ENCODE measurements around the gene HTR2A.

The HTR2A gene

DNA sequence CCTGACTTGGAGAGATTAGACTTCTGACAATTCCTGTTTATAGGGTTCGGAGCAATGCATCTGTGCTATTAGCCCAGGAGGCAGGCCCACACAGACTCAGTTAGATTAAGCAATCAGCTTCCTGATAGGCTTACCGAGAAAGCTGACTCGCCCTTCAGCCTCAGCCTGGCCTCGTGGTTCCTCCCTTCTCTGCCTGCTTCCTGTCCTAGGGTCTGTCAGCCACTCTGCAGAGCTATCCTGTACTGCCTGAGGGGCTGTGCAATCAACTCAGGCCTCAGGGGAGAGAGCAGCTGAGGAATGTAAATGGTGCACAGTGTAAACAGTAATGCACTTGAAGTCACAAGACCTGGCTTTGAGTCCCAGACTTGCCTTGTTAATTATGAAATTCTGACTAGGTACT lies 30.7 kb downstream of the HTR2A start:
- no peak overlapping the region for H3K4me3 ChIP-seq (ENCODE audit: insufficient read depth, low read length, poor library complexity, severe bottlenecking)
- H3F3A ChIP-seq (ENCODE audit: insufficient read depth) = no peaks in the 10 kb centered on the region
- no peak overlapping the region for H3K4me2 ChIP-seq (ENCODE audit: low read depth, low read length, poor library complexity, severe bottlenecking)
- no peak for TF ChIP-seq EZH2phosphoT487 (conservative IDR thresholded peaks at IDR 0.05; ENCODE audit: low read length)
- TF ChIP-seq, protein P1, sequence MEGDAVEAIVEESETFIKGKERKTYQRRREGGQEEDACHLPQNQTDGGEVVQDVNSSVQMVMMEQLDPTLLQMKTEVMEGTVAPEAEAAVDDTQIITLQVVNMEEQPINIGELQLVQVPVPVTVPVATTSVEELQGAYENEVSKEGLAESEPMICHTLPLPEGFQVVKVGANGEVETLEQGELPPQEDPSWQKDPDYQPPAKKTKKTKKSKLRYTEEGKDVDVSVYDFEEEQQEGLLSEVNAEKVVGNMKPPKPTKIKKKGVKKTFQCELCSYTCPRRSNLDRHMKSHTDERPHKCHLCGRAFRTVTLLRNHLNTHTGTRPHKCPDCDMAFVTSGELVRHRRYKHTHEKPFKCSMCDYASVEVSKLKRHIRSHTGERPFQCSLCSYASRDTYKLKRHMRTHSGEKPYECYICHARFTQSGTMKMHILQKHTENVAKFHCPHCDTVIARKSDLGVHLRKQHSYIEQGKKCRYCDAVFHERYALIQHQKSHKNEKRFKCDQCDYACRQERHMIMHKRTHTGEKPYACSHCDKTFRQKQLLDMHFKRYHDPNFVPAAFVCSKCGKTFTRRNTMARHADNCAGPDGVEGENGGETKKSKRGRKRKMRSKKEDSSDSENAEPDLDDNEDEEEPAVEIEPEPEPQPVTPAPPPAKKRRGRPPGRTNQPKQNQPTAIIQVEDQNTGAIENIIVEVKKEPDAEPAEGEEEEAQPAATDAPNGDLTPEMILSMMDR (IDR thresholded peaks at IDR 0.05; ENCODE audit: insufficient read depth, low read length, poor library complexity, severe bottlenecking) = no peak
- H3K9me2 ChIP-seq (replicated peaks; ENCODE audit: insufficient read depth, low read length) = no peaks in the 10 kb centered on the region
- H3K9me3 ChIP-seq (ENCODE audit: insufficient read depth, low read length) = no peaks in the 10 kb centered on the region
- no peaks in the 10 kb centered on the region for H4K20me1 ChIP-seq (ENCODE audit: low read depth, low read length)
- no peaks in the 10 kb centered on the region for H3K36me3 ChIP-seq (ENCODE audit: low read length)
- H3K79me2 ChIP-seq (ENCODE audit: insufficient read depth, low read length) = no peaks in the 10 kb centered on the region
- no peak overlapping the region for H2AFZ ChIP-seq (ENCODE audit: low read depth, low read length, severe bottlenecking)
- H3K9ac ChIP-seq (ENCODE audit: low read length) = no peak overlapping the region
- H3K27me3 ChIP-seq (ENCODE audit: low read length) = no peaks in the 10 kb centered on the region
- H3K27ac ChIP-seq (ENCODE audit: low read depth, low read length) = no peak overlapping the region

DNA sequence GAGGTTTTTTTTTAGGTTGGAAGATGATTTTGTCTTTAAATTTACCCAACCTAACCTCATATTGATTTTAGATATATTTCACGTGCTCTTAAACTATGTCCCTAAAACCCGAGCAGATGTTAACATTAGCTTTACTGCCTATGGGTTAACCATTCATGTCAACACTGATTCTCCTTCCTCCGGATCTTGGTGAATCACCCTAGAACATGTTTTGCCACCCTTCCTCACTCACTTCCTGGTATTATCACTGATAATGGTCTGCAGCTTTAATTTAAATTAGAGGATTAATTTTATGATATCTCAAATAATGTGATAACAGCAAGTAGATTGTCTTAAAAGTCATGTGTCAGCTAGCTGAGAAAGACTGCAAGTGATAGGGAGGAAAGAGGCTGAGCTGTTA lies 31.9 kb downstream of the HTR2A start:
- Histone ChIP-seq H3K79me2 (ENCODE audit: insufficient read depth, low read length) (no peaks in the 10 kb centered on the region), H3F3A (ENCODE audit: insufficient read depth) (no peaks in the 10 kb centered on the region), H3K4me3 (ENCODE audit: insufficient read depth, low read length, poor library complexity, severe bottlenecking) (no peak overlapping the region), H3K36me3 (ENCODE audit: low read length) (no peaks in the 10 kb centered on the region), H3K9ac (ENCODE audit: low read length) (no peak overlapping the region), H2AFZ (ENCODE audit: low read depth, low read length, severe bottlenecking) (no peak overlapping the region), H4K20me1 (ENCODE audit: low read depth, low read length) (no peaks in the 10 kb centered on the region), H3K4me2 (ENCODE audit: low read depth, low read length, poor library complexity, severe bottlenecking) (no peak overlapping the region), H3K27me3 (ENCODE audit: low read length) (no peaks in the 10 kb centered on the region), H3K9me2 (replicated peaks; ENCODE audit: insufficient read depth, low read length) (no peaks in the 10 kb centered on the region), H3K27ac (ENCODE audit: low read depth, low read length) (no peak overlapping the region), H3K9me3 (ENCODE audit: insufficient read depth, low read length) (no peaks in the 10 kb centered on the region)
- TF ChIP-seq EZH2phosphoT487 (conservative IDR thresholded peaks at IDR 0.05; ENCODE audit: low read length) = no peak
- TF ChIP-seq, protein P1 (IDR thresholded peaks at IDR 0.05; ENCODE audit: insufficient read depth, low read length, poor library complexity, severe bottlenecking) = no peak

DNA sequence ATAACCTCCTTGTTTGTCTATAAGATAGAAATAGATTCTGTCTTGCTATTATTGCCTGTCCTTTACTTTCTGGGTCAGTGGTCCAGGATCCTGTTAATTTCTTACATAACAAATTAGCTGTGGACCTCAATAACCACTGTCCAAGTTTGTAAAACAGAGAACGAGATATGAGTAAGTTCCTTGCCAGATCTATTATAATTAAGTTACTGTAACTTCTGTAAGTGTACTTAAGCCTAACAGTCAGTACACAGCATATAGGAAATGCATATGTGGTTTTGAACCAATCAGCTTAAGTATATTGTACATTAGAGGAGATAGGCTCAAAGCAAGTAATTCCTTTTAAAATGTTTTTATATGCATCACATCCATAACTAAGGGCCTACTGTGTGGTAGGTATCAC lies 34.9 kb downstream of the HTR2A start:
- no peaks in the 10 kb centered on the region for H3K9me3 ChIP-seq (ENCODE audit: insufficient read depth, low read length)
- no peak overlapping the region for H3K4me2 ChIP-seq (ENCODE audit: low read depth, low read length, poor library complexity, severe bottlenecking)
- H3K79me2 ChIP-seq (ENCODE audit: insufficient read depth, low read length) = no peaks in the 10 kb centered on the region
- TF ChIP-seq, protein P1 (IDR thresholded peaks at IDR 0.05; ENCODE audit: insufficient read depth, low read length, poor library complexity, severe bottlenecking) = no peak
- no peak for TF ChIP-seq EZH2phosphoT487 (conservative IDR thresholded peaks at IDR 0.05; ENCODE audit: low read length)
- no peak overlapping the region for H2AFZ ChIP-seq (ENCODE audit: low read depth, low read length, severe bottlenecking)
- H3K9me2 ChIP-seq (replicated peaks; ENCODE audit: insufficient read depth, low read length) = no peaks in the 10 kb centered on the region
- H3F3A ChIP-seq (ENCODE audit: insufficient read depth) = no peaks in the 10 kb centered on the region
- H3K9ac ChIP-seq (ENCODE audit: low read length) = no peak overlapping the region
- no peaks in the 10 kb centered on the region for H4K20me1 ChIP-seq (ENCODE audit: low read depth, low read length)
- no peaks in the 10 kb centered on the region for H3K27me3 ChIP-seq (ENCODE audit: low read length)
- H3K36me3 ChIP-seq (ENCODE audit: low read length) = no peaks in the 10 kb centered on the region
- no peak overlapping the region for H3K27ac ChIP-seq (ENCODE audit: low read depth, low read length)
- H3K4me3 ChIP-seq (ENCODE audit: insufficient read depth, low read length, poor library complexity, severe bottlenecking) = no peak overlapping the region

Measured in SU-DHL-6 (cell line).